Activated T-helper 1 cell treated with Interleukin-2 at 50 U/mL for 16 hours (primary cell): ENCODE measurements around the gene KISS1.
"Not testable (repeated sequence)": the region's sequence is repeated elsewhere in the genome, so short reads cannot be mapped to it uniquely, and the experiment has no call there.

Experiments used
- DNase-seq: peaks from one replicate; pipeline ENCODE4 v3.0.0-alpha.2; 2020; ENCODE audit warnings: low read depth

The KISS1 gene, protein sequence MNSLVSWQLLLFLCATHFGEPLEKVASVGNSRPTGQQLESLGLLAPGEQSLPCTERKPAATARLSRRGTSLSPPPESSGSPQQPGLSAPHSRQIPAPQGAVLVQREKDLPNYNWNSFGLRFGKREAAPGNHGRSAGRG

DNA sequence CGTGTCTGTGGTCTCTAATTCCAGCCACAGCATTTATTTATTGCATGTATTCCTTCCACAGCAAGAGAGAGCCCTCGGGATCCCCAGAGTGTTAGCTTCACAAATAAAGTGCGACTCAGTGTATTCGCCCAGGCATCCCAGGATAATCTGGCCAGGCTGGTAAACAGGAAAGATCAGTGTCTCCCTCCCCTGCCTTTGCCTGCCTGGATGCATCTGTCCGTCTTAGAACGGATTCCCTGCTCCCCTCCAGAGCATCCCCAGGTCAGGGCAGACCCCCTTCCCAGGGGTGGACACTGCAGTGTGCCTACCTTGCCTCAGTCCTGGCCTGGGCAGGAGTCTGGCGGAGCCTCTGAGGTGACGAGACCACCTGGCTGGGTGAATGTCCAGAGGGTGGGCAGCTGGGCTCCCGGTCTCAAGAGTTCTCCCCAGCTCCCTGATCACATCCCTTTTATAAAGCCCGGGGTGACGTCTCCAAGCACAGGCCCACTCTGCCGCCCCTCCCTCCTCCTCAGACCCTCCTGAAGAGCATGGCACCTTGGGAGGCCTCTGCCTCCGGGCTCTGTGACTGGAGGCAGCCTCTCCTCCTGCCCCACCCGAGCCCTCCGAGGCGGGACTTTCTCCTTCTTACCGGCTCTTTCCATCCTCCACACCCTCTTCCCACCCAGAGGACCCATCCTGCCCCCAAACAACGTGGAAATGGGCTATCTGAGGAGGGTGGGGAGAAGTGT lies at the start of gene KISS1:
TSS of gene KISS1 (minus strand) at position 424 of the 728 bp plus-strand sequence. CDS start 3,615 bp downstream, outside the sequence.
- DNase-seq = no peak

DNA sequence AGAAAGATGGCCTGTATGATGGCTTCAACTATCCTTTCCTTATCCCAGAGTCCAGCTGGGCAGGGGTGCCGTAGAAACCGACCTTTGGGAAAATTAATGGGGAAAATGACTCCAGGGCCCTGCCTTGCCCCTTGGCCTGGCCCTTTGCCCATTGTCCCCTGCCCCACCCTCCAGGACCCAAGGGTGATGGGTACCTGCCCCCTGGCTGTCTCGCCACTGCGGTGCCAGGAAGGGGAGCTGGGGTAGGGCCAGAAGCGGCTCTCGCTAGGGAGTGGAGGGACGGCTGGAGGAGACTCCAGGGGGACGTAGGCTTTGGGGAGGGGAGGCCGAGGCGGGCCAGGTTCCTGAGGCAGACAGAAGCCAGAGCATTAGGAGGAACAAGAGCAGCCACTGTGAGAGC lies 46.6 kb upstream of the KISS1 start:
- DNase-seq = no peak

DNA sequence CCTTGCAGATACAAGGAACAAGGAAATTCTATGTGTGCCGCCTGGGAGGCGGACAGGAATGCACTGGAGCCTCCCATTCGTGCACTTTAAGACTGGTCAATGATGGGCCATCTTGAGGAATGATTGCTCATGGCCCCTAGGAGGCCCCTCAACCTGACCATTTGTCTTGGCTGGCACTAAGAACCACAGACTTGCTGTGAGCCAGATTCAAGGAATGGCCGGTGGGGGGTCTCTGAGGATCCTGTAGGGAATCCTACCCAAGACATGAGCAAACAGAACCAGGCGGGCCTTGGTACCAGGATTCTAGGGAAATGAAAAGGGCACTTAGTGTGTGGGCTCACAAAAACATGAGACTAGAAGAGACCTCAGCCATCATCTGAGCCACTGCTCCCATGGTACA lies 45.6 kb upstream of the KISS1 start:
- DNase-seq = no peak

GRCh38 chr1:204241050-204241449 lies 44.8 kb upstream of the KISS1 start:
- DNase-seq = no peak

DNA sequence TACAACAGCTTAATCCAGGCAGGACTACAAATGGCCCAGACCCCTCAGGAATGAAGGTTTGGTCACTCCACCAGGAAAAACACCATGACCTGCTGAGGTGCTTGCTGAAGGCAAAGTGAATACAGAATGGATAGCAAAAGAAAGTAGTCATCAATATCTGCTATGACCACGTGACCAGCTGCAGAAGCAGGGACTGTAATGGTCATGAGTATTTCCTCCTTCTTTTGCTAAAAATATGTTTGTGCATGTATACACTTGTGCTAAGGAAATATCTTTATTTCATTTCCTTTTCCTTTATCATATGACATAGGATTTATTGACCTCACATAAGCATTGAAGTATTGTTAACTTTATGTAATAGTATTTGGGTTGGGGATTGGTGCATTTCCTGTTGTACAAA lies 43.9 kb upstream of the KISS1 start:
- no peak for DNase-seq

- DNase-seq = not testable (repeated sequence)
These were observed 43.1 kb upstream of the KISS1 start for GRCh38 chr1:204239401-204239800.

- not testable (repeated sequence) for DNase-seq
These were observed 42.2 kb upstream of the KISS1 start for GRCh38 chr1:204238520-204238919.

DNA sequence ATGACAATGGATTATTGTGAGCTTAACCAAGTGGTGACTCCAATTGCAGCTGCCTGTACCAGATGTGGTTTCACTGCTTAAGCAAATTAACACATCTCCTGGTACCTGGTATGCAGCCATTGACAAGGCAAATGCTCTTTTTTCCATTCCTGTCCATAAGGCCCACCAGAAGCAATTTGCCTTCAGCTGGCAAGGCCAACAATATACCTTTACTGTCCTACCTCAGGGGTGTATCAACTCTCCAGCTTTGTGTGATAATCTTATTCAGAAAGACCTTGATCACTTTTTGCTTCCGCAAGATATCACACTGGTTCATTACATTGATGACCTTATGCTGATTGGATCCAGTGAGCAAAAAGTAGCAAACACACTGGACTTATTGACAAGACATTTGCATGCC lies 41.2 kb upstream of the KISS1 start:
- DNase-seq = not testable (repeated sequence)

DNA sequence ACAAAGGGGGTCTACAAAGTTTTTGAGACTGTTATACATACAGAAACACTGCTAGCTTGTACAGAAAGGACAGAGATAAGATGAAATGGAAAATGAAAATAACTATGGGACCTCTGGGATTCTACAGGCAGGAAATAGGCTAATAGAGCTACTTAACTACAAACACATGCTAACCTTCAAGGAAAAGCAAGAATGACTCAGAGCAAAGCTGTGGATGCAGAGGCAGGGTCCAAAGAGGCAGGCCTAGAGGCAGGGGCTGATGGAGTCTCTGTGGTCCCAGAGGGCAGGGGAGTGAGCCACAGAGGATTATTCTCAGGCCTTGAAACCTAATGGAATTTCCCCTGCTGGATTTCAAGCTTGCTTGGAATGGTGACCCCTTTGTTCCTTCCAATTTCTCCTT lies 36.2 kb upstream of the KISS1 start:
- no peak for DNase-seq

GRCh38 chr1:204230211-204230610 lies 33.9 kb upstream of the KISS1 start:
- no peak for DNase-seq

- no peak for DNase-seq
These were observed 32.6 kb upstream of the KISS1 start for GRCh38 chr1:204228896-204229295.

- DNase-seq = no peak
These were observed 31.9 kb upstream of the KISS1 start for GRCh38 chr1:204227996-204228785.

- DNase-seq = no peak
These were observed 31.1 kb upstream of the KISS1 start for GRCh38 chr1:204227351-204227750.

DNA sequence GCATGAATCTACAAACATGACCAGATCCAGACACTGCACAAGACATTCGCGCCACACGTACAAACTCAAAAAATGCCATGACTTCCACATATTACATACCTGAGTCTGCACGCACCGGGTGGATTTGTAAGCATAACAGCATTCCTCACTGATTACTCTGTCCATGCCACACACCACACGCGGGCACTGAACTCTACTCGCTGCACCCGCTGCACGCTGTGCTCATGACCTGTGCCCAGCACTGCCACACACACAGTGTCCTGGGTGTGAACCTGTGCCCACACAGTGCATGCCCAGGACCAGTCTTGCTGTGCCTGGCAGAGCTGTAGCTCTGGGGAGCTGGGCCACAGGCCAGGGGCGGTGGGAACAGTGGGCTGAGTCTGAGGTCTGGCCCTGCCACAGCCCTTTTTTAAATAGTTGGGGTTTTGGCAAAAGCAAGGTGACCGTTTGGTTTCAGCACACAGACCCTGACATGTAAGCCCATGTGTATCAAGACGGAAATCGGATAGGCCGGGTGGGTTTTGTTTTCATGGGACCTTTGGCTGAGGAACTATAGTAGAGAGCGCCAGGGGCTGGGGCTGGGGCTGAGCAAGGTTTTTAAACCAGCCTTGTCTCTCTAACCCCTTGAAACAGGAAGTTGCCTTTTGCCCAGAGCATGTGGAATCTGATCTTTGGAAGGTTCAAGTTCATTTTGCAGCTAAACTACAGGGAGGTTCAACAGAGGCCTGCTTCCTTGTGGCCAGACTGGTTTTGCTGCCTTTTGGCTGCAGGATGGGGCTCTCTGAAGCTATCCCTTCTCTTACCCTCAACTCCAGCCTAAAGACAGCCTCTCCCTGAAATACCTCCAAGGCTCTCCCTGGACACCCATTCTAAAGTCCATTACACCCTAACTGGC lies 29.8 kb upstream of the KISS1 start:
- no peak for DNase-seq

- DNase-seq = no peak
These were observed 28.4 kb upstream of the KISS1 start for GRCh38 chr1:204224655-204225054.

DNA sequence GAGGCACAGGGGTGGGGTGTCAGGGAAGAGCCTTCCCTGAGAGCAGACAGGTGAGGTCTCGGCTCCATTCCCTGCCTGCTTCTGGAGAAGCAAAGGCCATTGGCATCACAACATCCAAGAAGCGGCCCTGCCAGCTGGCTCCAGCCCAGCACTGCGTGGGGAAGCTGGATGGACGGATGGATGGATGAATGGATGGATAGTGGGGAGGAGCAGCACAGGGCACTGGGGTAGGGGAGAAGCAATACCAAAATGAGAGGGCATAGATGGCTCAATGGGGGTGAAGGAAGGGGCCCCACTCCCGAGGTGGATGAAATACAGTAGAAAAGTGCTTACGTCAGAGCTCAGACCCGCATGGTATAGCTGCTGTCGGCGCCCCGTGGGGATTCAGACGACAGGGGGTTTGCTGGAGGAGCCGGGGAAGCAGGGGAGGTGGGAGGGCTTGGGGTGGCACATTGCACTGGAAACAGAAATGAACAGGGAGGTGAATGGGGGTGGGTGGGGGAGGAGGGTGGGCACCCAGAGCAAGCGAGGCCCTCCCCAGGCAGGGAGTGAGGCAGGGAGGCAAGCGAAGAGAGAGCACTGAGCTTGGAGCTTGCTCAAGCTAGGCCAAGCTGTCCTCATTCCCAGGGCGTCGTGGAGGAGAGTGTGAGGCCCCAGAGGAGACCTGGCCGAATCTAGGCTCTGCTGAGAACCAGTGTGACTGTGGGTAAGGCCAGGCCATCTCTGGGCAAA lies 27.0 kb upstream of the KISS1 start:
- DNase-seq = no peak

- DNase-seq = no peak
These were observed 26.4 kb upstream of the KISS1 start for GRCh38 chr1:204222764-204223055.

GRCh38 chr1:204222006-204222763 lies 25.9 kb upstream of the KISS1 start:
- DNase-seq = no peak

GRCh38 chr1:204221271-204221670 lies 25.0 kb upstream of the KISS1 start:
- DNase-seq = no peak

- DNase-seq = no peak
These were observed 23.8 kb upstream of the KISS1 start for GRCh38 chr1:204219971-204220616.
